OCI-LY1 (cell line): ENCODE data around the gene ZNRF1.

Experiments
- EZH2 ChIP-seq: fragments of 200-600 bp; sonication (generic), shearing (Covaris generic); IDR thresholded peaks from 2 replicates; pipeline ENCODE4 v1.8.0; 2017; ENCODE audit warnings: borderline replicate concordance, mixed run types, mild to moderate bottlenecking, antibody characterized with exemption, low read length, moderate library complexity, mixed read lengths
- TF ChIP-seq, protein P1 (sequence below): fragments of 200-600 bp; sonication (generic), shearing (Covaris generic); IDR thresholded peaks from 2 replicates; pipeline ENCODE4 v1.5.1; 2017; ENCODE audit warnings: mild to moderate bottlenecking, antibody characterized with exemption, low read length, moderate library complexity, mixed read lengths

DNA sequence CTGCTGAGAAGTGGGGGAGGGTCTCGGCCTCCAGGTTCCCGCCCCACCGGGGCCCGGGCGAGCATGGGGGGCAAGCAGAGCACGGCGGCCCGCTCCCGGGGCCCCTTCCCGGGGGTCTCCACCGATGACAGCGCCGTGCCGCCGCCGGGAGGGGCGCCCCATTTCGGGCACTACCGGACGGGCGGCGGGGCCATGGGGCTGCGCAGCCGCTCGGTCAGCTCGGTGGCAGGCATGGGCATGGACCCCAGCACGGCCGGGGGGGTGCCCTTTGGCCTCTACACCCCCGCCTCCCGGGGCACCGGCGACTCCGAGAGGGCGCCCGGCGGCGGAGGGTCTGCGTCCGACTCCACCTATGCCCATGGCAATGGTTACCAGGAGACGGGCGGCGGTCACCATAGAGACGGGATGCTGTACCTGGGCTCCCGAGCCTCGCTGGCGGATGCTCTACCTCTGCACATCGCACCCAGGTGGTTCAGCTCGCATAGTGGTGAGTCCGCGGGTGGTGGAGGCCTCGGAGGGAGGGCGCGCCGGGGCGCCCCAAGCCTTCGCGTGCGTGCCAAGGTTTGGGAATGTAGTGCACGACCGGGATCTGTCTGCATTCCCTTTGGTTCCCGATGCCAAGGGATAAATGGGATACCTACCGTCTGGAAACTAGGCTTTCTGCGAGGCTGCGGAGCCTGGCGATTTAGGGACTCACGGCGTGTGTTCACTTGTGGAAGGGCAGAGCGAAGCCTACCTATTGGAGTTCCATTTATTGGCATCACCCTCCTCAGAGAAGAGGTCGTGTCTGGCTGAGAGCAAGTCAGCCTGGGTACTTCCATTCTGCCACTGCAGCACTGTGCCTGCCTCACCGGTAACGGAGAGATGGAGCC lies 1.0 kb downstream of the ZNRF1 start:
- TF ChIP-seq, protein P1, sequence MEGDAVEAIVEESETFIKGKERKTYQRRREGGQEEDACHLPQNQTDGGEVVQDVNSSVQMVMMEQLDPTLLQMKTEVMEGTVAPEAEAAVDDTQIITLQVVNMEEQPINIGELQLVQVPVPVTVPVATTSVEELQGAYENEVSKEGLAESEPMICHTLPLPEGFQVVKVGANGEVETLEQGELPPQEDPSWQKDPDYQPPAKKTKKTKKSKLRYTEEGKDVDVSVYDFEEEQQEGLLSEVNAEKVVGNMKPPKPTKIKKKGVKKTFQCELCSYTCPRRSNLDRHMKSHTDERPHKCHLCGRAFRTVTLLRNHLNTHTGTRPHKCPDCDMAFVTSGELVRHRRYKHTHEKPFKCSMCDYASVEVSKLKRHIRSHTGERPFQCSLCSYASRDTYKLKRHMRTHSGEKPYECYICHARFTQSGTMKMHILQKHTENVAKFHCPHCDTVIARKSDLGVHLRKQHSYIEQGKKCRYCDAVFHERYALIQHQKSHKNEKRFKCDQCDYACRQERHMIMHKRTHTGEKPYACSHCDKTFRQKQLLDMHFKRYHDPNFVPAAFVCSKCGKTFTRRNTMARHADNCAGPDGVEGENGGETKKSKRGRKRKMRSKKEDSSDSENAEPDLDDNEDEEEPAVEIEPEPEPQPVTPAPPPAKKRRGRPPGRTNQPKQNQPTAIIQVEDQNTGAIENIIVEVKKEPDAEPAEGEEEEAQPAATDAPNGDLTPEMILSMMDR, result no peak
- no peak for TF ChIP-seq EZH2
